ENCODE measurements around the gene PLD1.
"Not testable (repeated sequence)": the region's sequence is repeated elsewhere in the genome, so short reads cannot be mapped to it uniquely, and the experiment has no call there.

PLD1 gene

GRCh38 chr3:171817074-171817800 lies 7.0 kb upstream of the PLD1 start:
- no peak for DNase-seq (ENCODE audit: low read depth, low spot score)

GRCh38 chr3:171815973-171816595 lies 5.8 kb upstream of the PLD1 start:
- DNase-seq (ENCODE audit: low read depth, low spot score): no peak

- not testable (repeated sequence) for DNase-seq (ENCODE audit: low read depth, low spot score)
Measured at GRCh38 chr3:171814662-171815061, 4.4 kb upstream of the PLD1 start.

- no peak for DNase-seq (ENCODE audit: low read depth, low spot score)
Measured at GRCh38 chr3:171813897-171814460, 3.7 kb upstream of the PLD1 start.

- DNase-seq (ENCODE audit: low read depth, low spot score): no peak
Measured at GRCh38 chr3:171813278-171813896, 3.1 kb upstream of the PLD1 start.

GRCh38 chr3:171812811-171813210 lies 2.5 kb upstream of the PLD1 start:
- DNase-seq (ENCODE audit: low read depth, low spot score): no peak

GRCh38 chr3:171811913-171812335 lies 1.6 kb upstream of the PLD1 start:
- no peak for DNase-seq (ENCODE audit: low read depth, low spot score)

- DNase-seq (ENCODE audit: low read depth, low spot score): no peak
Measured at GRCh38 chr3:171811295-171811912, 1.1 kb upstream of the PLD1 start.

- DNase-seq (ENCODE audit: low read depth, low spot score): no peak
Measured at GRCh38 chr3:171810629-171811294, 479 bp upstream of the PLD1 start.

GRCh38 chr3:171809611-171809860 lies 747 bp downstream of the PLD1 start:
- DNase-seq (ENCODE audit: low read depth, low spot score): no peak

GRCh38 chr3:171807806-171808205 lies 2.5 kb downstream of the PLD1 start:
- DNase-seq (ENCODE audit: low read depth, low spot score): no peak

- DNase-seq (ENCODE audit: low read depth, low spot score): no peak
Measured at GRCh38 chr3:171807129-171807675, 3.1 kb downstream of the PLD1 start.

GRCh38 chr3:171806200-171807128 lies 3.8 kb downstream of the PLD1 start:
- DNase-seq (ENCODE audit: low read depth, low spot score): no peak

- DNase-seq (ENCODE audit: low read depth, low spot score): no peak
Measured at GRCh38 chr3:171805687-171806086, 4.6 kb downstream of the PLD1 start.

GRCh38 chr3:171804618-171805389 lies 5.5 kb downstream of the PLD1 start:
- DNase-seq (ENCODE audit: low read depth, low spot score): no peak

GRCh38 chr3:171803044-171803443 lies 7.2 kb downstream of the PLD1 start:
- no peak for DNase-seq (ENCODE audit: low read depth, low spot score)

GRCh38 chr3:171802590-171802956 lies 7.7 kb downstream of the PLD1 start:
- DNase-seq (ENCODE audit: low read depth, low spot score): no peak

GRCh38 chr3:171801738-171802589 lies 8.3 kb downstream of the PLD1 start:
- DNase-seq (ENCODE audit: low read depth, low spot score): no peak

- DNase-seq (ENCODE audit: low read depth, low spot score): no peak
Measured at GRCh38 chr3:171799501-171799900, 10.8 kb downstream of the PLD1 start.

Measured in ELF-1 (cell line).